22Rv1 (cell line): ENCODE data around the gene KDM2A.

Source experiments
- CTCF ChIP-seq: fragments of 450-650 bp; IDR thresholded peaks from 2 replicates; pipeline ENCODE4 v1.5.1; 2017; ENCODE audit warnings: mild to moderate bottlenecking
- ZFX ChIP-seq: fragments of 450-650 bp; IDR thresholded peaks from 2 replicates; pipeline ENCODE4 v1.6.1; 2017; ENCODE audit warnings: antibody characterized with exemption, borderline replicate concordance

GRCh38 chr11:67120881-67121710, 2.0 kb downstream of the KDM2A start:
- TF ChIP-seq CTCF (no peak), ZFX (no peak)
